HEK293 (cell line): ENCODE results near the gene MRPS6.
A peak's percentile ranks its signal among the peaks of the same experiment; 100 is the strongest.

Experiments
- CTCF ChIA-PET: fragments of 350-600 bp; formaldehyde crosslinking; extraction: SDS; loops from one replicate; lab custom pipeline; 2021; ENCODE audit warnings: antibody characterized with exemption; lab: Yijun Ruan, JAX
- POLR2A ChIA-PET: fragments of 300-600 bp; formaldehyde crosslinking; extraction: SDS; loops from one replicate; lab custom pipeline; 2020; ENCODE audit warnings: antibody characterized with exemption, inconsistent platforms; lab: Yijun Ruan, JAX
- H3K27ac ChIP-seq: fragments of 200-500 bp; sonication (Bioruptor generic); 2 replicates; pipeline ENCODE4 v1.5.1; 2014; ENCODE audit warnings: low read depth, low read length, control low read depth, inconsistent platforms; ENCODE audit errors: extremely low read depth
- H3K36me3 ChIP-seq, 2 experiments: fragments of 200-500 bp in 1 of 2; sonication (Bioruptor generic) in 1 of 2; 1 replicate in 1 of 2; 2 replicates in 1 of 2; pipeline ENCODE4 v1.5.1; 2014 to 2017; ENCODE audit warnings: inconsistent platforms in 2 of 2, low read length in 2 of 2; ENCODE audit not compliant: control insufficient read depth in 2 of 2, insufficient read depth in 1 of 2
- H3K4me1 ChIP-seq: fragments of 200-500 bp; sonication (Bioruptor generic); 2 replicates; pipeline ENCODE4 v1.5.1; 2014; ENCODE audit warnings: mild to moderate bottlenecking, low read length, inconsistent platforms; ENCODE audit not compliant: control insufficient read depth, insufficient read depth
- H3K4me3 ChIP-seq: 2 replicates; pipeline ENCODE4 v1.5.1; 2011; ENCODE audit warnings: low read depth, mild to moderate bottlenecking, control low read depth, low read length, moderate library complexity
- H3K9me3 ChIP-seq: fragments of 200-500 bp; sonication (Bioruptor generic); 2 replicates; pipeline ENCODE4 v1.5.1; 2014; ENCODE audit warnings: low read depth, low read length, inconsistent platforms; ENCODE audit not compliant: control insufficient read depth, insufficient read depth
- KLF9 ChIP-seq: fragments of 450-650 bp; formaldehyde crosslinking; IDR thresholded peaks from 2 replicates; pipeline ENCODE4 v1.5.1; 2016; ENCODE audit warnings: missing biosample characterization, missing genetic modification characterization, low read depth
- PRDM1 ChIP-seq: fragments of 450-650 bp; formaldehyde crosslinking; IDR thresholded peaks from 2 replicates; pipeline ENCODE4; 2016; ENCODE audit warnings: missing biosample characterization, missing genetic modification characterization
- ZBTB48 ChIP-seq: fragments of 450-650 bp; formaldehyde crosslinking; IDR thresholded peaks from 2 replicates; pipeline ENCODE4 v1.5.1; 2016; ENCODE audit warnings: missing biosample characterization, missing genetic modification characterization
- ZNF157 ChIP-seq: fragments of 450-650 bp; formaldehyde crosslinking; IDR thresholded peaks from 2 replicates; pipeline ENCODE4 v1.5.1; 2016; ENCODE audit warnings: missing biosample characterization, missing genetic modification characterization
- ZNF169 ChIP-seq: fragments of 450-650 bp; formaldehyde crosslinking; IDR thresholded peaks from 2 replicates; pipeline ENCODE4 v1.5.1; 2016; ENCODE audit warnings: missing biosample characterization, missing genetic modification characterization
- ZNF19 ChIP-seq: fragments of 450-650 bp; formaldehyde crosslinking; IDR thresholded peaks from 2 replicates; pipeline ENCODE4; 2016; ENCODE audit warnings: missing biosample characterization, missing genetic modification characterization, low read depth
- ZNF248 ChIP-seq: fragments of 450-650 bp; formaldehyde crosslinking; IDR thresholded peaks from 2 replicates; pipeline ENCODE4 v1.5.1; 2017; ENCODE audit warnings: missing biosample characterization, missing genetic modification characterization
- ZNF561 ChIP-seq: fragments of 450-650 bp; IDR thresholded peaks from 2 replicates; pipeline ENCODE4 v1.5.1; 2018; ENCODE audit warnings: missing biosample characterization, missing genetic modification characterization, borderline replicate concordance
- ZNF777 ChIP-seq: fragments of 450-650 bp; formaldehyde crosslinking; IDR thresholded peaks from 2 replicates; pipeline ENCODE4 v1.5.1; 2017; ENCODE audit warnings: missing biosample characterization, missing genetic modification characterization, borderline replicate concordance
- TF ChIP-seq, protein P1 (sequence below): fragments of 450-650 bp; formaldehyde crosslinking; IDR thresholded peaks from 2 replicates; pipeline ENCODE4 v1.5.1; 2016; ENCODE audit warnings: missing biosample characterization, missing genetic modification characterization
- TF ChIP-seq, protein P2 (sequence below): fragments of 450-650 bp; formaldehyde crosslinking; IDR thresholded peaks from 2 replicates; pipeline ENCODE4; 2016; ENCODE audit warnings: missing biosample characterization, missing genetic modification characterization
- TF ChIP-seq, protein P3 (sequence below): fragments of 450-650 bp; formaldehyde crosslinking; IDR thresholded peaks from 2 replicates; pipeline ENCODE4 v1.5.1; 2016; ENCODE audit warnings: missing biosample characterization, missing genetic modification characterization, low read depth

MRPS6 gene

DNA sequence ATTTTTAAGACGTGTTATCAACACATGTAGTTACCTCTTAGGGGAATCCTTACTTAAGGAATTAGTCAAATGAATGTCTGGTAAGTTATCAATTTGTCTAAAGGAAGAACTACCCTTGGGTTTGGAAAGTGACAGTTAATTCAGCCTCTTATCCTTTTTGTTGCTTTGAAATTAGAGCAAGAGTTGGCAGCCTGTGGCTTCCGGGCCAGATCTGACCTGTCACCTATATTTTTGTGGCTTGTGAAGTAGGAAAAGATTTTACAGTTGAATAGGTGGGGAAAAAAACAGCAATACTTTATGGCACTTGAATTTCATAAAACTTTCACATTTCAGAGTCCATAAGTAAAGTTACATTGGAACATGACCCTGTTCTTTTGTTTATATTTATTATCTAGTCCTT is 5.5 kb downstream of the MRPS6 start:
- peaks cover 2% of the 10 kb centered on the region for H3K4me1 ChIP-seq
- POLR2A ChIA-PET: no interaction called here
- TF ChIP-seq ZNF561 (tag by site-specific recombination) (no peak), ZBTB48 (no peak), ZNF248 (tag by site-specific recombination) (no peak), ZNF777 (tag by site-specific recombination) (no peak), KLF9 (tag by site-specific recombination) (no peak), ZNF19 (no peak)
- TF ChIP-seq, protein P1, sequence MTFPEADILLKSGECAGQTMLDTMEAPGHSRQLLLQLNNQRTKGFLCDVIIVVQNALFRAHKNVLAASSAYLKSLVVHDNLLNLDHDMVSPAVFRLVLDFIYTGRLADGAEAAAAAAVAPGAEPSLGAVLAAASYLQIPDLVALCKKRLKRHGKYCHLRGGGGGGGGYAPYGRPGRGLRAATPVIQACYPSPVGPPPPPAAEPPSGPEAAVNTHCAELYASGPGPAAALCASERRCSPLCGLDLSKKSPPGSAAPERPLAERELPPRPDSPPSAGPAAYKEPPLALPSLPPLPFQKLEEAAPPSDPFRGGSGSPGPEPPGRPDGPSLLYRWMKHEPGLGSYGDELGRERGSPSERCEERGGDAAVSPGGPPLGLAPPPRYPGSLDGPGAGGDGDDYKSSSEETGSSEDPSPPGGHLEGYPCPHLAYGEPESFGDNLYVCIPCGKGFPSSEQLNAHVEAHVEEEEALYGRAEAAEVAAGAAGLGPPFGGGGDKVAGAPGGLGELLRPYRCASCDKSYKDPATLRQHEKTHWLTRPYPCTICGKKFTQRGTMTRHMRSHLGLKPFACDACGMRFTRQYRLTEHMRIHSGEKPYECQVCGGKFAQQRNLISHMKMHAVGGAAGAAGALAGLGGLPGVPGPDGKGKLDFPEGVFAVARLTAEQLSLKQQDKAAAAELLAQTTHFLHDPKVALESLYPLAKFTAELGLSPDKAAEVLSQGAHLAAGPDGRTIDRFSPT (tag by site-specific recombination): no peak
- TF ChIP-seq, protein P2, sequence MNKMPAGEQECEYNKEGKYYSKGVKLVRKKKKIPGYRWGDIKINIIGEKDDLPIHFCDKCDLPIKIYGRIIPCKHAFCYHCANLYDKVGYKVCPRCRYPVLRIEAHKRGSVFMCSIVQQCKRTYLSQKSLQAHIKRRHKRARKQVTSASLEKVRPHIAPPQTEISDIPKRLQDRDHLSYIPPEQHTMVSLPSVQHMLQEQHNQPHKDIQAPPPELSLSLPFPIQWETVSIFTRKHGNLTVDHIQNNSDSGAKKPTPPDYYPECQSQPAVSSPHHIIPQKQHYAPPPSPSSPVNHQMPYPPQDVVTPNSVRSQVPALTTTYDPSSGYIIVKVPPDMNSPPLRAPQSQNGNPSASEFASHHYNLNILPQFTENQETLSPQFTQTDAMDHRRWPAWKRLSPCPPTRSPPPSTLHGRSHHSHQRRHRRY: no peak
- CTCF ChIA-PET: no interaction called here
- no peak overlapping the region for H3K4me3 ChIP-seq
- H3K27ac ChIP-seq: no peak overlapping the region
- no peaks in the 10 kb centered on the region for H3K9me3 ChIP-seq
- peaks cover 0 to 3% of the 10 kb centered on the region in 2 experiments; a peak in 1 of 3 replicates for H3K36me3 ChIP-seq

DNA sequence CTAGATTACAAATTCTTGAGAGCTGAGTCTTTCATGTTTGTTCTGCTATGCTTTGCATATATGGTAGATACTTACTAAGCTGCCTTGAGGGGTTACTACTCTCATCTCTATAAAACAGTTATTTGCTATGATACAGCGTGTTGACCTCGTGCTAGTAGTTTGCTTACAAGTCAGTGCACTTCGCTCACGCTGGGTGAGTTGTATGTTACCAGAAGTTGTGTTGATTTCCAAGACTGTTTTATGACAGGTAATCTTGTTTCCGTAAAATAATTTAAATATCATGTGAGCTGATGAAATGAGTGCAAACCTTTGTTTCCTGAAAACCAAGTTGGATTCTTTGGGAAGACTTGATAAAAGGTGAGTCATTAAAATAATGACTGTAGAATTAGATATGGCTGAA is 7.3 kb downstream of the MRPS6 start:
- no peaks in the 10 kb centered on the region for H3K9me3 ChIP-seq
- H3K4me3 ChIP-seq: no peak overlapping the region
- CTCF ChIA-PET: interaction anchor here (1.4 kb wide), 1 partner anchor 156 kb away, joined by 3 read pairs; no protein-coding TSS in a partner anchor
- TF ChIP-seq KLF9 (tag by site-specific recombination): no peak
- no peak for TF ChIP-seq ZNF169 (tag by site-specific recombination)
- no peak for TF ChIP-seq ZNF157 (tag by site-specific recombination)
- TF ChIP-seq, all 188 proteins: peak for 0
- POLR2A ChIA-PET: interaction anchor here (1.0 kb wide), 1 partner anchor 267 kb away, joined by 3 read pairs; no protein-coding TSS in a partner anchor
- Histone ChIP-seq H3K4me1 (no peaks in the 10 kb centered on the region; the same call in 1 of the 2 replicates), H3K36me3 (peaks cover 0 to 3% of the 10 kb centered on the region in 2 experiments; a peak in 1 of 3 replicates), H3K27ac (no peak overlapping the region)

DNA sequence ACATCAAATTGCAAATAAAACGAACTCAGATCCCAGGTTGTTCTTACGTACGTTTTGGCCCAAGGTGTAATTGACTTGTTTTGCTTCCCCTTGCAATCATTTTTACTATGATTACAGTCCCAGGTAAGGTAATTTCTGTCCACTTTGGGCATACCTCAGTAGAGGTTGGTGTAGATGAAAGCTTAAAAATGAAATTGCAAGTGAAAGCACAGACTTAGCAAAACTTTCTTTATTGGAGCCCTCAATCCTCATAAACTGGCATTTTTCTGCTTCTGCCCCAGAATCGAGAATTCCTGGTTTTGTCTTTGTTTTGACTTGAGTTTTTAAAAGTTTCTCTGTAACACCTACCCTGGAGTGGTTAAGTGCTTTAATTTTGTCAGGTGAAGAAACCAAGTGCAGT is 9.4 kb downstream of the MRPS6 start:
- CTCF ChIA-PET: interaction anchor here (0.9 to 2.1 kb wide), 2 partner anchors 10 to 39 kb away, joined by 4 to 8 read pairs; no protein-coding TSS in a partner anchor
- no peaks in the 10 kb centered on the region; the same call in 1 of the 2 replicates for H3K4me1 ChIP-seq

More for the DNA sequence above, 9.4 kb downstream of the MRPS6 start:
- POLR2A ChIA-PET: interaction anchor here (1.0 kb wide), 1 partner anchor 10 kb away, joined by 3 read pairs; no protein-coding TSS in a partner anchor
- TF ChIP-seq, protein P3, sequence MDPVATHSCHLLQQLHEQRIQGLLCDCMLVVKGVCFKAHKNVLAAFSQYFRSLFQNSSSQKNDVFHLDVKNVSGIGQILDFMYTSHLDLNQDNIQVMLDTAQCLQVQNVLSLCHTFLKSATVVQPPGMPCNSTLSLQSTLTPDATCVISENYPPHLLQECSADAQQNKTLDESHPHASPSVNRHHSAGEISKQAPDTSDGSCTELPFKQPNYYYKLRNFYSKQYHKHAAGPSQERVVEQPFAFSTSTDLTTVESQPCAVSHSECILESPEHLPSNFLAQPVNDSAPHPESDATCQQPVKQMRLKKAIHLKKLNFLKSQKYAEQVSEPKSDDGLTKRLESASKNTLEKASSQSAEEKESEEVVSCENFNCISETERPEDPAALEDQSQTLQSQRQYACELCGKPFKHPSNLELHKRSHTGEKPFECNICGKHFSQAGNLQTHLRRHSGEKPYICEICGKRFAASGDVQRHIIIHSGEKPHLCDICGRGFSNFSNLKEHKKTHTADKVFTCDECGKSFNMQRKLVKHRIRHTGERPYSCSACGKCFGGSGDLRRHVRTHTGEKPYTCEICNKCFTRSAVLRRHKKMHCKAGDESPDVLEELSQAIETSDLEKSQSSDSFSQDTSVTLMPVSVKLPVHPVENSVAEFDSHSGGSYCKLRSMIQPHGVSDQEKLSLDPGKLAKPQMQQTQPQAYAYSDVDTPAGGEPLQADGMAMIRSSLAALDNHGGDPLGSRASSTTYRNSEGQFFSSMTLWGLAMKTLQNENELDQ (tag by site-specific recombination): no peak
- TF ChIP-seq PRDM1 (tag by site-specific recombination): peak; percentile 85
- Histone ChIP-seq H3K36me3 (peaks cover 0 to 3% of the 10 kb centered on the region in 2 experiments; a peak in 1 of 3 replicates), H3K4me3 (no peak overlapping the region), H3K9me3 (no peaks in the 10 kb centered on the region), H3K27ac (no peak overlapping the region)
